ENCODE measurements around the gene THSD1. TPM values are rescaled to one million over a fixed set of nuclear protein-coding genes. Genes with fewer than 3 reads are reported as not detected.

Gene THSD1
- total and polyA plus RNA-seq, 10 of the 15 experiments (the other 5 are each of a cell fraction or from before 2014, with no cell fraction given), result 0.03 to 0.20 (median 0.13) TPM; not detected in 2

- TF ChIP-seq, protein P1, sequence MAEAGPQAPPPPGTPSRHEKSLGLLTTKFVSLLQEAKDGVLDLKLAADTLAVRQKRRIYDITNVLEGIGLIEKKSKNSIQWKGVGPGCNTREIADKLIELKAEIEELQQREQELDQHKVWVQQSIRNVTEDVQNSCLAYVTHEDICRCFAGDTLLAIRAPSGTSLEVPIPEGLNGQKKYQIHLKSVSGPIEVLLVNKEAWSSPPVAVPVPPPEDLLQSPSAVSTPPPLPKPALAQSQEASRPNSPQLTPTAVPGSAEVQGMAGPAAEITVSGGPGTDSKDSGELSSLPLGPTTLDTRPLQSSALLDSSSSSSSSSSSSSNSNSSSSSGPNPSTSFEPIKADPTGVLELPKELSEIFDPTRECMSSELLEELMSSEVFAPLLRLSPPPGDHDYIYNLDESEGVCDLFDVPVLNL (IDR thresholded peaks at IDR 0.05; ENCODE audit: low read depth, low read length), result no peak; the same call in 1 of the 2 replicates
- TF ChIP-seq PML (IDR thresholded peaks at IDR 0.05; ENCODE audit: low read length) (peak; percentile 70; the same call in 1 of the 2 replicates), NFIC (IDR thresholded peaks at IDR 0.05; ENCODE audit: low read depth, low read length) (no peak), HDAC2 (IDR thresholded peaks at IDR 0.05) (no peak), POU2F2 (IDR thresholded peaks at IDR 0.05; ENCODE audit: borderline replicate concordance, low read depth, low read length) (peak; percentile 90), ZBTB4 (CRISPR knock-in tag; IDR thresholded peaks at IDR 0.05) (no peak), SP1 (IDR thresholded peaks at IDR 0.05; ENCODE audit: low read depth, low read length) (peak; percentile 38), EED (IDR thresholded peaks at IDR 0.05; ENCODE audit: low read depth) (peak; percentile 34; the same call in 1 of the 2 replicates), JUNB (IDR thresholded peaks at IDR 0.05) (no peak), EGR1 (IDR thresholded peaks at IDR 0.05; ENCODE audit: borderline replicate concordance in 1 of 2, low read depth in 2 of 2, low read length in 2 of 2) (peak in 1 of 2 experiments; percentile 35; a peak in 1 of 3 replicates), CREM (IDR thresholded peaks at IDR 0.05; ENCODE audit: low read depth) (peak; percentile 56; the same call in 1 of the 2 replicates), FOS (IDR thresholded peaks at IDR 0.05; ENCODE audit: borderline replicate concordance, extremely low read depth, insufficient read length) (no peak), ZNF24 (IDR thresholded peaks at IDR 0.05) (peak; percentile 80), SMARCA5 (IDR thresholded peaks at IDR 0.05) (peak; percentile 100), PKNOX1 (IDR thresholded peaks at IDR 0.05) (no peak; the same call in 1 of the 2 replicates), E2F8 (IDR thresholded peaks at IDR 0.05; ENCODE audit: low read depth, partially characterized antibody) (no peak), BCLAF1 (IDR thresholded peaks at IDR 0.05) (no peak)
Observed at GRCh38 chr13:52450012-52450792, 44.2 kb upstream of the THSD1 start, which contains the start of gene VPS36 (continued).
